Stimulated activated CD4-positive, alpha-beta T cell treated with anti-CD3 and anti-CD28 coated beads, Interleukin-12 subunit alpha, Interleukin-12 subunit beta, amount 100 ng/mL, for 4 hours (primary cell): ENCODE results near the gene RGS4.

ENCODE experiments used
- DNase-seq: peaks from one replicate; pipeline ENCODE4 v3.0.0-alpha.2; 2020

RGS4 gene

DNA sequence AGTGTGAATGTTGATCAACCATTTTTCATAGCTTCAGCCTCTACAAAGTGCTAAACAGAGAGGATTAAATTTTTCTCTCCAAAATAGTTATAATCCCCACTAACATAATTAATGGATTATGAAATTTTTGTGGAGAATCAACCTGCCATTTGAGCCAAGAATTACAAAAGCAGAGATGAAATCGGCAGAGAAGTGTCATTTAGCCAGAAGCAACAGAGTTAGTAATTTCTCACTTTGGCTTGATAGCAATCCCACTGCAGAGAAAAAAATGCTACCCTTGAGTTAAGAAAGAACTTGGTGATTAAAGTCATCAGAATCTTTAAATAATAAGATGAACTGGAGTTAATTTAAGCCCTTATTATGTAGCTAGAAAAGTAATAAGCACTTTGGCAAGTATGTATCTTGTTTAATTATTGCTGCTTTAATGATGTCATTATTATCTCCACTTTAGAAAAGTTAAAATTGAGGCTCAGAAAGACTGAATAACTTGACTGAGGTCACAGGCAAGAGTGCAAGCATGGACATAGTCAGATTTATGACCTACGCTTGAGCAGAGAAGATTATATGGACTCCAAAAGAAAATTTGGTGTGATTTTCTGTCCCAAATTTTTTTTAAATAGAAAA, 37.3 kb downstream of the RGS4 start:
- no peak for DNase-seq

DNA sequence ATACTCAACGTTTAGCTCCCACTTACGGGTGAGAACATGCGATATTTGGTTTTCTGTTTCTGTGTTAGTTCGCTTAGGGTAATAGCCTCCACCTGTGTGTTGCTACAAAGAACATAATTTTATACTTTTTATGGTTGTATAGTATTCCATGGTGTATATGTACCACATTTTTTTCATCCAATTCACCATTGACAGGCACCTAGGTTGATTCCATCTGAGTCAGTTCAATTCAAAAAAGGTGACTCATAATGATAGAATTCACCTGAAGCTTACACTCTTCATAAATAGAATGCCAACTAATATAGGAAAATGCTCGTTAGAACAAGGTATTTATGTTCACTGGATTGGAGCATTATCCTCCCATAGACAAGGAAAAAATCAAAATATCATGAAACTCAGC, 38.5 kb downstream of the RGS4 start:
- DNase-seq, result no peak

DNA sequence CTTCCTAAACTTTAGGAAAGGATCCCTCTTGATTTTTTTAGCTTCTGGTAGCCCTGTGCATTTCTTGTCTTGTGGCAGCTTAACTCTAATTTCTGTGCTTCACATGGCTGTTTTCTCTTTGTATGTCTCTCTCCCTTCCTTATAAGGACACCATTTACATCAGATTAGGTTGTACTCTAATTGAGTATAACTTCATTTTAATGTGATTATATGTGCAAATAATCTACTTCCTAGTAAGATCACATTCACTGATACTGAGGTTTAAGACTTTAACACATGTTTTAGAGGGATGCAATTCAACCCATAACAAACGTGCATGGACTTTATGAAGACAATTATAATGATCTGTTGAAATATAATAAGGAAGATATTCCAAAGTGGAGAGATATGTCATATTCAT, 46.7 kb downstream of the RGS4 start:
- no peak for DNase-seq

DNA sequence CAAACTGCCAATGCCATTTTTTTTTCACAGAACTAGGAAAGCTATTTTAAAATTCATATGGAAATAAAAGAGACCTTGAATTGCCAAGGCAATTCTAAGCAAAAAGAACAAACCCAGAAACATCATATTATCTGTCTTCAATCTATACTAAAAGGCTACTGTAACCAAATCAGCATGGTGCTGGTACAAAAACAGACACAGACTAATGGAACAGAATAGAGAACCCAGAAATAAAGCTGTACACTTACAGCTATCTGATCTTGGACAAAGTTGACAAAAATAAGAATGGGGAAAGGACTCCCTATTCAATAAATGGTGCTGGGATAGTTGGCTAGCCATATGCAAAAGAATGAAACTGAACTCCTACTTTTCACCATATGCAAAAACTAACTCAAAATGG, 50.5 kb downstream of the RGS4 start:
- DNase-seq, result no peak

DNA sequence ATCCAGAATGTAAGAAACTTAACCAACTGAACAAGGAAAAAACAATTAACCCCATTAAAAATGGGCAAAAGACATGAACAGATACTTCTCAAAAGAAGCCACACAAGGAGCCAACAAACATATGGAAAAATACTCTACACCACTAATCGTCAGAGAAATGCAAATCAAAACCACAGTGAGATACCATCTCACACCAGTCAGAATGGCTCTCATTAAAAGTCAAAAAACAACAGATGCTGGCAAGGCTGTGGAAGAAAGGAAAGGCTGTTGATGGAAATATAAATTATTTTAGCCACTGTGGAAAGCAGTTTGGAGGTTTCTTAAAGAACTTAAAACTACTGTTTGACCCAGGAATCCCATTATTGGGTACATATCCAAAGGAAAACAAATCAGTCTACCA, 51.2 kb downstream of the RGS4 start:
- DNase-seq, result no peak

DNA sequence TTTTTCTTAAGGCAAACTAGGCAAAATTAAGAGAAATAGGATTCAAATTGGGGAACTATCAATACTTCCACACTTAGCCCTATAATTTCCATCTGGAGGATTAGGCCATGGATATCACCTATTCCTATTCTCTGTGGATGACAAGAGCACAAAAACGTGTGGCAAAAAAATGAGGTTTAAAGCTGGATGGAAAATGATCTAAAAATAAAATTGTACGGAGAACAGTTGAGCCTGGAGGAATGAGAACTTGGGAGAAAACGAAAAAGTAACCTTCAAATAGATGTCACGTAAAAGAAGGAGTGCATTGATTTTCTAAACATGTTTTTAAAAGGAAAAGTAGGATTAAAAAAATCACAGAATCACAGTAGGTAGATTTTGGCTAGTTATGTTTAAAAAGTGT, 55.7 kb downstream of the RGS4 start:
- no peak for DNase-seq
